SU-DHL-6 (cell line): ENCODE data around the gene PLEKHF1.

Experiments
- H2AFZ ChIP-seq: fragments of 200-600 bp; sonication (generic); 2 replicates; pipeline ENCODE4 v1.6.1; 2014; ENCODE audit warnings: low read depth, mild to moderate bottlenecking, moderate library complexity, mixed read lengths, antibody characterized with exemption, low read length; ENCODE audit not compliant: severe bottlenecking
- H3F3A ChIP-seq: fragments of 200-600 bp; shearing (Covaris generic); 2 replicates; pipeline ENCODE4 v1.6.0; 2016; ENCODE audit warnings: antibody characterized with exemption, mild to moderate bottlenecking; ENCODE audit not compliant: insufficient read depth
- H3K27ac ChIP-seq: fragments of 200-600 bp; sonication (generic); 2 replicates; pipeline ENCODE4 v1.5.1; 2016; ENCODE audit warnings: low read depth, mild to moderate bottlenecking, low read length, moderate library complexity, mixed read lengths
- H3K27me3 ChIP-seq: fragments of 200-600 bp; sonication (generic), shearing (Covaris generic); 2 replicates; pipeline ENCODE4 v1.6.0; 2014; ENCODE audit warnings: mild to moderate bottlenecking, low read length
- H3K36me3 ChIP-seq: fragments of 200-600 bp; sonication (generic); 2 replicates; pipeline ENCODE4 v1.6.1; 2014; ENCODE audit warnings: mild to moderate bottlenecking, low read length, mixed read lengths
- H3K4me2 ChIP-seq: fragments of 300-600, 200-600 bp; shearing (Covaris generic), sonication (generic); 2 replicates; pipeline ENCODE4 v1.6.0; 2014; ENCODE audit warnings: low read length, low read depth, mild to moderate bottlenecking; ENCODE audit not compliant: poor library complexity, severe bottlenecking
- H3K4me3 ChIP-seq: fragments of 200-600 bp; sonication (generic); 2 replicates; pipeline ENCODE4 v1.5.1; 2014; ENCODE audit warnings: antibody characterized with exemption, low read length, mild to moderate bottlenecking, mixed read lengths; ENCODE audit not compliant: insufficient read depth, poor library complexity, severe bottlenecking
- H3K79me2 ChIP-seq: fragments of 200-600 bp; sonication (generic); 2 replicates; pipeline ENCODE4 v1.6.1; 2014; ENCODE audit warnings: mild to moderate bottlenecking, low read length, moderate library complexity; ENCODE audit not compliant: insufficient read depth
- H3K9ac ChIP-seq: fragments of 200-600 bp; sonication (generic); 2 replicates; pipeline ENCODE4 v1.7.0; 2014; ENCODE audit warnings: mild to moderate bottlenecking, low read length
- H3K9me2 ChIP-seq: fragments of 200-600 bp; sonication (generic); replicated peaks from 2 replicates; pipeline ENCODE4 v1.6.1; 2014; ENCODE audit warnings: low read length; ENCODE audit not compliant: insufficient read depth
- H3K9me3 ChIP-seq: fragments of 200-600 bp; sonication (generic); 2 replicates; pipeline ENCODE4 v1.6.1; 2014; ENCODE audit warnings: low read length, mixed read lengths; ENCODE audit not compliant: insufficient read depth
- H4K20me1 ChIP-seq: fragments of 200-600 bp; sonication (generic); 2 replicates; pipeline ENCODE4 v1.6.1; 2014; ENCODE audit warnings: low read depth, mild to moderate bottlenecking, antibody characterized with exemption, low read length, moderate library complexity, mixed read lengths
- EZH2phosphoT487 ChIP-seq: fragments of 200-600 bp; sonication (generic), shearing (Covaris generic); conservative IDR thresholded peaks from 2 replicates; pipeline ENCODE4 v1.6.1; 2018; ENCODE audit warnings: mild to moderate bottlenecking, antibody characterized with exemption, low read length, moderate library complexity, mixed read lengths
- TF ChIP-seq, protein P1 (sequence below): fragments of 200-600 bp; sonication (generic); IDR thresholded peaks from one replicate; pipeline ENCODE4 v1.5.1; 2017; ENCODE audit warnings: antibody characterized with exemption, mild to moderate bottlenecking, low read length, moderate library complexity; ENCODE audit not compliant: insufficient read depth, poor library complexity, severe bottlenecking

PLEKHF1 gene

DNA sequence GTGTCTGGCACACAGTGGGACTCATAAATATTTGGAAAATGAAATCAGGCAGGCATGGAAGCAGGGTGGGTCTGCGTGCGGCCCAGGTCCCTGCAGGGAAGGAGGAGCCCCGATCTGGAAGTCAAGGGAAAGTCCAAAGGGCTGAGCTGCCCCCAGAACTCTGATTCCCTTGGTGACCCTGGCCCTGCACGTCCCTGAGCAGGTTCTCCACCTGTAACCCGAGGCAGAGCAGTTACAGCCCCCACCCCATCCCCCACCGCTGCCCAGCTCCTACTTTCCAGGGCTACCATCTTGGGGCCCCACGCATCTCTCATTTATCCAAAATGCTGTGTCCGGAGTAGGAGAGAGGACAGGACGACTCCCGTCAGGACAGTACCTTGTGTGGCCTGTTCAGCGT lies 2.1 kb downstream of the PLEKHF1 start:
- H3K36me3 ChIP-seq = no peaks in the 10 kb centered on the region
- H3F3A ChIP-seq = peaks cover 5% of the 10 kb centered on the region
- H3K4me3 ChIP-seq = no peak overlapping the region
- H3K9me2 ChIP-seq = no peaks in the 10 kb centered on the region
- no peak overlapping the region for H2AFZ ChIP-seq
- H3K79me2 ChIP-seq = no peaks in the 10 kb centered on the region
- no peaks in the 10 kb centered on the region for H3K27me3 ChIP-seq
- no peaks in the 10 kb centered on the region for H3K9me3 ChIP-seq
- H4K20me1 ChIP-seq = no peaks in the 10 kb centered on the region
- H3K4me2 ChIP-seq = no peak overlapping the region
- H3K9ac ChIP-seq = no peak overlapping the region
- no peak overlapping the region for H3K27ac ChIP-seq
- TF ChIP-seq EZH2phosphoT487 = no peak
- TF ChIP-seq, protein P1, sequence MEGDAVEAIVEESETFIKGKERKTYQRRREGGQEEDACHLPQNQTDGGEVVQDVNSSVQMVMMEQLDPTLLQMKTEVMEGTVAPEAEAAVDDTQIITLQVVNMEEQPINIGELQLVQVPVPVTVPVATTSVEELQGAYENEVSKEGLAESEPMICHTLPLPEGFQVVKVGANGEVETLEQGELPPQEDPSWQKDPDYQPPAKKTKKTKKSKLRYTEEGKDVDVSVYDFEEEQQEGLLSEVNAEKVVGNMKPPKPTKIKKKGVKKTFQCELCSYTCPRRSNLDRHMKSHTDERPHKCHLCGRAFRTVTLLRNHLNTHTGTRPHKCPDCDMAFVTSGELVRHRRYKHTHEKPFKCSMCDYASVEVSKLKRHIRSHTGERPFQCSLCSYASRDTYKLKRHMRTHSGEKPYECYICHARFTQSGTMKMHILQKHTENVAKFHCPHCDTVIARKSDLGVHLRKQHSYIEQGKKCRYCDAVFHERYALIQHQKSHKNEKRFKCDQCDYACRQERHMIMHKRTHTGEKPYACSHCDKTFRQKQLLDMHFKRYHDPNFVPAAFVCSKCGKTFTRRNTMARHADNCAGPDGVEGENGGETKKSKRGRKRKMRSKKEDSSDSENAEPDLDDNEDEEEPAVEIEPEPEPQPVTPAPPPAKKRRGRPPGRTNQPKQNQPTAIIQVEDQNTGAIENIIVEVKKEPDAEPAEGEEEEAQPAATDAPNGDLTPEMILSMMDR = no peak

DNA sequence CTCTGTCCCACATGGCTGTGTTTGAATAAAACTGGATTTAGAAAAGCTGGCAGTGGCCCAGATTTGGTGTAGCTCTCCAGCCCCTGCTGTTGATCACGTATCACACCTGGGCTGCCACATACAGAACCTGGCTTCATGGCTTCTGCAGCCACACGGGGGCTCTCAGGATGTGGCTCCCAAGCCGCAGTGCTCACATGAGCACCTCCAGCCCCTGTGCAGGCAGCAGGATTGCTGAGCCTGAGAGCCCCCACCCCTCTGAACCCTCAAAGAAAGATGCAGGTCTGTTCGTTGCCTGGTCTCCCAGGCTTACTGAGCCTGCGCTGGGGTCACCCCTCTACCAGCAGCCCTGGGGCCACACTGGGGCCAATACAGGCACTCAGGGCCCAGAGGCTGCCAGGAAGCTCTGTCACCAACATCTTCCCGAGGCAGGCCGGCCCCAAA lies 2.7 kb downstream of the PLEKHF1 start:
- Histone ChIP-seq H3K9ac (no peak overlapping the region), H3K4me2 (no peak overlapping the region), H3F3A (peaks cover 7% of the 10 kb centered on the region), H3K27me3 (no peaks in the 10 kb centered on the region), H3K27ac (no peak overlapping the region), H3K9me2 (no peaks in the 10 kb centered on the region), H3K79me2 (no peaks in the 10 kb centered on the region), H2AFZ (no peak overlapping the region), H3K4me3 (no peak overlapping the region), H4K20me1 (no peaks in the 10 kb centered on the region), H3K9me3 (no peaks in the 10 kb centered on the region), H3K36me3 (no peaks in the 10 kb centered on the region)
- TF ChIP-seq, protein P1 = no peak
- TF ChIP-seq EZH2phosphoT487 = no peak

DNA sequence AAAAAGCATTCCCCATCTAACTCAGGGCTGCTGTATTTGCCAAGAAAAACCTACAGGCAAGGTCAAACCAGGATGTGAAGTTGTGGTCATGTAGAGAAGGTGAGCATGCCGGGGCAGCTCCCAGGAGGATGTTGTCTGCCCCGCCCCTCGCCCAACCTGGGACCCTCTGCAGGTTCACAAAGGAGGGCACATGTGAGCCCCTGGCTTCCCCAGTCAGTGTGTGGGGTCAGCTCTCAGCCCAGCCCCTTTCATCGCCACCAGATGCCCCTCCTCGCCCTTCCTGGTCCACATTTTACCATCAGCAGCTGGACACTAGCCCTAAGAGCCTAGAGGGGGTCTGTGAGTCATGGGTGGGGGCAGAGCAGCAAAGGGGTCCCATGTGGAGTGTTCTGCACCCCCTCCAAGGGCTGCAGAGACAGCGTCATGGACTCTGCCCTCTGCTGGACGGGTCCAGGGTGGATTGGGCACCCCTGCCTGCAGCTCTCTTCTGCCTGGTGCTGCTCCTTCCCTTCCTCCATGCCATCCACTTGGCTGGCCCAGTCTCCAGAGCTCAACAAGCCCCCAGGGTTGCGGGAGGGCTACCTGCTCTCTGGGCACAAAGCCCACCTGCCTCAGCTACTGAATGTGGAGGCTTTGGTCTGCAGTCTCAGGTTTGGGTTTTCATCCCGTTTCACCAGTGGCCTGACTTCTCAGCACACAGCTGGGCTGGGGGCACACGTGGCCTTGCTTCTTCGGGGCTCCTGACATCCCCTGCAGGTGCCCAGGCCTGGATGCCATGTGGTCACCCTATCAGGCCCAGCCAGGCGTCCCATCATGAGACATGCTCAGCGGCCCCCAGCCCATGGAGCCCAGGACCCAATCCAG lies 3.7 kb downstream of the PLEKHF1 start:
- H3K9ac ChIP-seq = no peak overlapping the region
- H4K20me1 ChIP-seq = no peaks in the 10 kb centered on the region
- no peaks in the 10 kb centered on the region for H3K36me3 ChIP-seq
- H3K27ac ChIP-seq = no peak overlapping the region
- no peaks in the 10 kb centered on the region for H3K9me3 ChIP-seq
- TF ChIP-seq, protein P1 = no peak
- no peak for TF ChIP-seq EZH2phosphoT487
- H2AFZ ChIP-seq = no peak overlapping the region
- H3K27me3 ChIP-seq = no peaks in the 10 kb centered on the region
- no peak overlapping the region for H3K4me2 ChIP-seq
- no peaks in the 10 kb centered on the region for H3K9me2 ChIP-seq
- no peaks in the 10 kb centered on the region for H3K79me2 ChIP-seq
- H3K4me3 ChIP-seq = no peak overlapping the region
- H3F3A ChIP-seq = peaks cover 7% of the 10 kb centered on the region
